Brain pericyte (primary cell): ENCODE results near the gene MAP1LC3A.

Source experiments
- DNase-seq: peaks from one replicate; pipeline ENCODE4 v3.0.0-alpha.2; 2012; ENCODE audit warnings: low read depth, low spot score

The MAP1LC3A gene

DNA sequence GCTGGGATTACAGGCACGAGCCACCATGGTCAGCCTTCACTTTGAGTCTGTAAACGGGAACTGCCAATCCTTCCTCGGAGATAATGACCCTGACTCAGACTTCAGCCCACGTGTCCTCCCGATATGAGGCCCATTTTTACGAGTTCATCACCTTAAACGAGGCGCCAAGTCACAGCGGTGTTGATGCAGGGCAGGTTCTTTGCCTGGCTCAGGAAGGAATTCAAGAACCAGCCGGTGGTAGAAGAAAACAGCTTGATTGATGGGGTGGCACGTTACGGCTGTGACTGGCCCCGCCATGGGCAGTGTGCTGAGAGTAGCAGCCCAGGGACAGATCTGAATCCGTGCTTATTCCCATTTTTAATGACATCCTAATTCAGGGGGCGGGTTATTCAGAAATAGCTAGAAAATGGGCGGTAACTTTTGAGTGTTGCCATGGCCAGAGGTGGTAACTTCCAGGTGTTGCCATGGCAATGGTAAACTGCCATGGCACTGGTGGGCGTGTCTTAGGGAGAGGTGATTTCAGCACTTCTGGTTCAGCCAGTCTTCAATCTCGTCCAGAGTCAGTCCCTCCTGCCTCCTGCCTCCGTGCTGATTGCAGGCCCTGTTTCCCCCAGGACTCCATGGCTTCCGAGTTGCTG lies 9.1 kb upstream of the MAP1LC3A start:
- DNase-seq: no peak

DNA sequence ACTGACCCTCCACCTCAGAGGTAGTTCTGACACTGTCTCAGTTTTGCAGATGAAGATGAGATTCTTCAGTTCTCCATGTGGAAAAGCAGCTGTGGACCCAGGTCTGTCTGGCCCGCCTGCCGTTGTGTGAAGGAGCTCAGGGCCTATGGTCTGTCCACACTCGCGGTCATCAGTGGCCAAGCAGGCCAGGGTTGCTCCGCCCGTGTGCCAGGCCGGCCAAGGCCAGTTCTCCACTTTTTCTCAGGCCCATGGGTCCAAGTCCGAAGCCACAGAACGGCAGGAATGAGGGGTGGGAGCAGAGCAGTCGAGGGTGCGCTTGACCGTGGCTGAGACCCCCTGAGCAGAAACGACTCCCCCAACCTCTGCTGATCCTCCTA lies 8.6 kb upstream of the MAP1LC3A start:
- DNase-seq: no peak

DNA sequence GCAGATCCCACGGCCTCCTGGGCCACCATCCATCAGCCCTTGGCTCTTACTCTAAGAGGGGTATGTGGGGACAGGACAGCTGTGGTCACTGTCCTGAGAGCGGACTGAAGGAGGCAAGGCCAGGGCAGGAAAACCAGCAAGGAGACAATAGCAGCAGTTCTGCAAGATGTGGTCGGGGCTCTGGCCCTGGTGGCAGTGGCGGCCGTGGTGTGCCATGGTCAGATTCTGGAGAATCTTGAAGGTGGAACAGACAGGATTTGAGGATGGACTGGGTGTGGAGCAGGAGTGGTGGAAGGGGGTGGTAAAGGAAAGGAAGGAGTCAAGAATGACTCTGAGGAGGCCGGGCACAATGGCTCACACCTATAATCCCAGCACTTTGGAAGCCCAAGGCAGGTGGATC lies 5.9 kb upstream of the MAP1LC3A start:
- no peak for DNase-seq

DNA sequence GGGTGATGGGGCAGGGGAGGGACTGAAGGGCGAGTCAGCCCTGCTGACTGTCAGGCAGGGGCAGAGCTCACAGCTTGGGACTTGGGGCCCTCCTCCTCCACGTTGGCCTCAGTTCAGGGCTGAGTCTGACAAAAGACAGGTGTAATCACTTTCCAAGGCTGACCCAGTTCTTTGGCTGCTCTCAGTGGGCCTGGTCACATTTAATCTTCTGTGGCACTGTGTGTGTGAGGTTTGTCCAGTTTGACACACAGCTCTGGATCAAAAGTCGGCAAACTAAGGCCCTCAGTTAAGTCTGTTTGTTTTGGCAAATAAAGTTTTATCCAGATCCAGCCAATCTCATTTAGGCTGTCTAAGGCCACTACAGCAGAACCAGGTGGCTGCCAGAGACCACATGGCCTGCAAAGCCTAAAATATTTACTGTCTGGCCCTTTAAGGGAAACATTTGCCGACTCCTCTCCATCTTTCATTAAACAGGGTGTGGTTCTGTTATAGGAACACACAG lies 5.1 kb upstream of the MAP1LC3A start:
- DNase-seq: no peak

DNA sequence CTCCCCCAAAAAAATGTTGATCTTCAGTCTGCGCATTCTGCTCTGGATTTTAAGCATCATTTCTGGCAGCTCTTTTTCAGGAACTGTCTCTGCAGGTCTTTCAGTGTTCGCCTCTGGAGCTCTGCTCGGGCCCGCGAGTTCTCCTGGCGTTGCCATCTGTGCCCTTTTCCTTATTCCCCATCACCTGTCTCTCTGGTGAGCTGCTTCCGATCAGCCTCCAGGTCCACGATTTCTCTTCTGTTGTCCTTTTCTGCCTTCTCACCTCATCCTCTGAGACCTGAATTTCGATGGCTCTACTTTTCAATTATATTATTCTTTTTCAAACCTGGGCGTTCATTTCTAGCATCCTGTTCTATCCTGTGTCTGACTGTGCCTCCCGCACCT lies 590 bp upstream of the MAP1LC3A start:
- DNase-seq: no peak

DNA sequence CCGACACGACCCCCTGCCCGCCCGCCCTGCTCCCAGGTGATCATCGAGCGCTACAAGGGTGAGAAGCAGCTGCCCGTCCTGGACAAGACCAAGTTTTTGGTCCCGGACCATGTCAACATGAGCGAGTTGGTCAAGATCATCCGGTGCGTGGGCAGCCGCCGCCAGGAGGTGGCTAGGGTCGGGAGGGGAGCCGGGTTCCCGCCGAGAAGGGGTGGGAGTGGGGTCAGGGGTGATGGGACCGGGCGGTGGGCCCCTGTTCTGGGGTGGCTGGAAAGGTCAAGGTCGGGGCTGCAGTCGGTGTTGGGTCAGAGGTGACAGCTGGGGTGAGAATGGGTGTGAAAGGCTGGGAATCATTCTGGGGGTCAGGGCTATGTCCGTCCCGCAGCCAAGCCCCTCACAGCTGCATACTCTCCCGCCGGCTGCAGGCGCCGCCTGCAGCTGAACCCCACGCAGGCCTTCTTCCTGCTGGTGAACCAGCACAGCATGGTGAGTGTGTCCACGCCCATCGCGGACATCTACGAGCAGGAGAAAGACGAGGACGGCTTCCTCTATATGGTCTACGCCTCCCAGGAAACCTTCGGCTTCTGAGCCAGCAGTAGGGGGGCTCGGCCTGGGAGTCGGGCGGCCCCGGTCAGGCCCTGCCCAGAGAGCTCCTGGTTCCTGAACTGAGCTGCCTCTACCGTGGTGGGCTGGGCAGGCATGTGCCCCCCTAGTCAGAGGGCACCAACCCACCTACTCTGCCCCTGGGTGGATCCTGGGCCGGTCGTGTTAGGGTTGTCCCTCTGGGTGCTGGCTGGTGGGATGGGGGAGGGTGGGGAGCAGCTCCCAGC lies 1.0 kb downstream of the MAP1LC3A start:
- no peak for DNase-seq

DNA sequence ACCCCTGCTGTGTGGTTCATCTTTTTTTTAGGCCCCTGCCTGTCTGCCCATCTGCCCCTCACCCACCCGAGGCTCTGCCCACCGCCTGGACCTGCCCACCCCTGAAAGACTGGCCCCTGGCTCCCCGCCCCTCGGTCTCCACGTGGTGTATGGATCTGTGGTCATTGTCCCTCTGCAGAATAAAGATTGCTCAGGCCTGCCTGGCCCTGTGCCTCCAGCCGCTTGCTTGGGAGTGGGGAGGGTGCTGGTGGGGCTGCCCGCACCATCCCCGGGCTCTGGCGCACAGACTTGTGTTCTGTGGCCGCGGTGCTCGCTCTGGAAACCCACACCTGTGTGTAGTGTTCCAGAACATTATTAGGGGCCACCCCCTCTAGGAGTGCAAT lies 1.6 kb downstream of the MAP1LC3A start:
- DNase-seq: no peak

DNA sequence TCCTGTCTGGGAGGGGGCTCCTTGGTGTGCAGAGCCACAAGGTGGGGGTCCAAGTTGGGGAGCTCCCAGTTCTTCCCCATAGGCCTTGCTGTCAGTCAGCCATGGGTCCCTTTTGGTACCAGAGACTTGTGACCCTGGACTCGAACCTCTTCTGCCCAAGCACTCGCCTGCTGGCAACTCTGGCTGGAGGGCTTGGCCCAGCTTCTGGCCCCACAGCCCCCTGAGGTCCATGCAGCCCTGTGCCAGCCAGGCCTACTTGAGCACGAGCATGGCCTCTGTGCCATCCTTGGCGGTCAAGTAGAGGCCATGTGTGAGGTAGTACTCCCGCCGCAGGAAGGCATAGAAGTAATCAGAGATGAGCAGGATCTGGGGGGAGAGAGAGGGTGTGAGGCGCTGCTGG lies 2.1 kb downstream of the MAP1LC3A start:
- no peak for DNase-seq

DNA sequence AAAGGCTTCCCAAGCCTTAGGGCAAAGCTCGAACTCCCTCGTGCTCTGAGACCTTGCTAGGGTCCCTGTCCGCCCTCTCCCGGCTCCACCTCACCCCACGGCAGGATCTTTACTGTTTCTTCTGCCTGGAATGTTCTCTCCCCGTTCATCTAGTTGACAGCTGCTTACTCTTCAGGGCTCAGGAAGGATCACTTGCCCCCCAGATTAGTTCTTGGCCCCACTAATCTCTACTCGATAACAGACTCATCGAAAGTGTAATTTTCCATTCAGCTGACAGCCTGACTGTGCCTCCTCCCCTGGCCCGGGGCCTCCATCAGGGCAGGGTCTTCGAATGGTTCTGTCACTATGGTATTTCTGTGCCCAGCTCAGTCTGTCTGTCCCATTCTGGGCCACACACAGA lies 3.1 kb downstream of the MAP1LC3A start:
- DNase-seq: no peak

DNA sequence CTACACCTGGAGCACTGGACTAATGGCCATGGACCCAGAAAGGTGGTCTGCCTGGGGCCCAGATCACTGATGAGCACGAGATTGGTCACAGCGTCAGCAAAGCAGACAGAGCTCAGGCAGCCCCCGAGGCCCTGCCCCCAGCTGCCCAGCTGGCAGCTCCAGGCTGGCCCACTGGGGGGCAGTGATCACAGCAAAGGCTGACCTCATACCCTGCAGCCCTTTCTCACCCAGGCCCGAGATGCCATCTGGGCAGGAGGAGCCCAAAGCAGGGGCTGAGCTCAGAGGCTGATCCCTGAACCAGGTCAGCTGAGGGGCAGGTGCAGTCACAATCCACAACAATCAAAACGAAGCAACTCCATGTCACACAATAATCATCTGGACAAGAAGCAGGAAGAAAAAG lies 4.1 kb downstream of the MAP1LC3A start:
- DNase-seq: no peak

DNA sequence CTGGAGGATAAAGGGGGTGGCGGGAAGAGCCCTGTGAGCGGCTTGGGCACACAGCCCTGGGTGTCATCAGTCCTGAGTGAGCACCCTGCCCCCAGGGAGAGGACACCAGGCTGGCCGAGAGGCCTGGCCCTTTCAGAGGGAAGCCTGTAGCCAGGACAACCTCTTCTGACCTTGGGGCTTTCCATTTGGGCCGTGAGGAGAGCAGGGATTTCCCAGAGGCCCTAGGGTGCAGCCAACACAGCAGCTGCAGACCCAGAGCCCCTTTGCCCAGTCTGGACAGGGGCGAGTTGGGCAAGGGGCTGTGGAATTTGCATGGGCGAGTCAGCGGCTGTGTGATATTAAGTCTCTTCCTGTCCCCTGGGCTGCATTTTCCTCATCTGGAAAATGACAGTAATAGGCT lies 6.3 kb downstream of the MAP1LC3A start:
- DNase-seq: no peak

DNA sequence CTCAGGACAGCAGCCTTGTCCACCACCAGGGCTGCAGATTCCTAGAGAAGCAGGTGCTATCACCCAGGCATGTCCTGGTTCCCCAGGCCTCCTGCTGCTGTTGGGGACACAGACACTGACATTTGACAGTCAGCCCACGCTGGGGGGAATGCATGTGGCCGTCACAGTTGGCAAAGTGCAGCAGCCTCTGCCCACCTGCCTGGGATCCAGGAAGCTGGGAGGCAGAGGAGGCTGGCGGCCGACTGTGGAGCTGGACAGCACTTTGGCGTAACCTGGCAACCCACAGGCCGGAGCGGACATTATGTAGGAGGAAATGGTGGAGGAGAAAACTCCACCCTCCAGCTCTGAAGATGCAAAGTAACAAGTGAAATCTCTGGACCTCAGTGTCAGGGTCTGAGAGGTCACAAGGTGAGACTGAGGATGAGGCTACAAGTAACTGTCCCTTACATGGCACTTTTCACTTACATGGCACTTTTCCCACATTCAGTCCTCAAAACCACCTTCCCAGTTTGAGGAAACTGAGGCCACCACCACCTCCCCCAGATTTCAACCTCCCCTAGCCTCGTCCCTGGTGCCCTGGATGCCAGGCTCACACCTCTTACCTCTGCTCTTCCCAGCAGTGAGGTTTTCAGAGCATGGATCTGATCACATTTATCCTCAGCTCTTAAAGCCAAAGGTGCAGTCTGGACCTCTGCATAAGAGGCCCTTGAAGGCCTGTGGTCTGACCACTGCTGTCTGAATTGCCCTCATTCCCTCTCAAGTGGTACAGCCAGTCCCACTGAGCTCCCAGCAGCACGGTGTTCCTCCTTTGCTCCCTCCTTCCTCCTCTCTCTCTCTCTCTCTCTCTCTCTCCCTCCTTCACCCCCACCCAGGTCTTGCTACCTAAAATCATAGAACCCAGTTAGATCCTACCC lies 8.7 kb downstream of the MAP1LC3A start:
- no peak for DNase-seq

DNA sequence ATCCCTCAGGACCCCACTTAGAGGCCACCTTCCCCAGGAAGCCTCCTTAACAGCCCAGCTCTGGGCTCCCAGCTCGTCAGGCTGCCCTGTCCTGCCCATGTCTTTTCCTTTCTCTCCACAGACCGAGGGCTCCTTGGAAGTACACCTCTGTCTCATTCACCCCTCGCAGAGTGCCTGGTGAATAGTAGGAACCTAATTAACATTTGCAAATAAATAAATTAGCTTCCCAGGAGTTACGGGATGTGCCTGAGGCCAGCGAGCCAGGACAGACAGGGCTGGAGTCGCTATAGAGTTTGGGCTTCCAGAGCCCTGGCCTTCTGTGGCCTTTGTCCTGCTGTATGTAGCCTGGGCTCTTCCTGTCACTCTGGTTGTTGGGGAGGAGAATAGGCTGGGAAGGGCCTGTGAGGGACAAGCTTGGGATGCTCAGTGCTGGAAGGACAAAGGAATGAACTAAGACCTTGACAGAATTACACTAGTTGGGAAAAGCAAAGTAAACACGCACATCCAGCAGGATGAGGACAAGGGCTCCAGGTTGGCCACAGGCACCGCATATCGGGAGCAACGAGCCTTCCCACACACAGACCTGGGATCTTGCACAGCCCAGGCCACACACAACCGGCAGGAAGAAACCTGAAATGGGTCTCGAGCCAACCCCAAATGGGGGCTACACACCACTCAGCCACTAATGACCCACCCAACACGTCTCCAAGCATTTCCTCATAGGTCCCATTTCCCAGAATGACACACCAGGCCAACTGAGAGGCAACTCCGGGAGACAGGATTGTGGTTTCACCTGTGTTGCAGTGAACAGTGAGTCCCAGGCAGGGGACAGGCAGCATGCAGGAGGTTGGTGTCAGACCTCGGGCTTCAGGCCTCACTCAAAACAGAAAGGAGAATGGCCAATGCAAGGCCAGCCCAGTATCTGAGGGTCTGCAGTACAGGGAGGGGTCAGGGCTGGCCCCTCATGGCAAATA lies 9.7 kb downstream of the MAP1LC3A start:
- DNase-seq: no peak

DNA sequence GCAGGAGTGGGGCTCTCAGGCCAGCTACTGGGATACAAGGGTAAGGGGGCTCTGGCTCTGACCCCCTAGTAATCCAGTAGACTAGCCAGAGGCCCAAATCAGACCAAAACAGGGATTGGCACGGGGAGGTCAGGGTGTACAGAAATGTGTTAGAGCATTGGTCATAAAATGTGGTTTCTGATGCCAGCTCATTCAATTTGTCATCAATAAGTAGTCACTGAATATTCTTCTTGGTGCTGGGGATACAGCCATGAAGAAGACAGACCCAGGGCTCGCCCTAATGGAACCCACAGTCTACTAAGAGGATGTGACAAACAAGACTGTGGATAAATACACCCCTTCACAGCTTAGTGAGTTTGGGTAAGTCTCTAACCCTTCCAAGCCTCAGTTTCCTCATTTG lies 11.1 kb downstream of the MAP1LC3A start:
- DNase-seq: no peak

DNA sequence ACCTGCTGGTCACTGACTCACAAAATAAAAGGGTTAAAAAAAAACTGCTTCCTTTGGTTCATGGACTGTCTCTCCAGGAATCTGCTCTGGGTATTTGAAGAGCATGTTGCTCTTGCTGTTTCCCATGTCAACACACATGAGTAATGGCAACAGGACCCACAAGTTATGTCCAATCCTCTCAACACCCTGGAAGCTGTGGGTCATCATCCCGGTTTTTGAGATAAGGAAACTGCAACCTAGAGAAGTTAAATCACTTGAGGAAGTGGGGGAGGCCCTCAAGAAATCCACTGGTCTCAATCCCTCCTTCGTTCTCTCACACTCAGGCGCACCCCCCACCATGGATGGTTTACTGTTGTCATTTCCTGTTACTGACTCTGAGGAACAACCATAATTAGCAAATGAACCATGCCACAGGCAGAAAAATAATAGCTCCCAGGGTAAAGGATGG lies 12.4 kb downstream of the MAP1LC3A start:
- DNase-seq: no peak

DNA sequence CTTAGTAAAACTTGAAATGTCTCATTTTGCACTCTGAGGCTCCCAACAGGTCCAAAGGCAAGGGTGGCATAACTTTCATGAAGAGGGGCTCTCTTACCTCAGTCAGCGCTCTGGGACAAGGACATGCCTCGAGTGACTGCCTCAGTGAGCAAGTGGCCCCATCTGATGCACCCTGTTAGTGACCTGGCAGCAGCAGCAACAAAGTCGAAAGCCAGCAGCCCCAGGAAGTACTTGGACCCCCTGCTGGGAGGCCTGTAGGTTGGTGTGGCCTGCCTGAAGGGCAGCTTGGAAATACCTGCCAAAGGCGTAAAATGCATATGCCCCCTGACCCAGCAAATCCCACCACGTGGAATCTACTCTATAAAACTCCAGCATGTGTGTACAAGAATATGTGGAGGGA lies 13.2 kb downstream of the MAP1LC3A start:
- DNase-seq: no peak

DNA sequence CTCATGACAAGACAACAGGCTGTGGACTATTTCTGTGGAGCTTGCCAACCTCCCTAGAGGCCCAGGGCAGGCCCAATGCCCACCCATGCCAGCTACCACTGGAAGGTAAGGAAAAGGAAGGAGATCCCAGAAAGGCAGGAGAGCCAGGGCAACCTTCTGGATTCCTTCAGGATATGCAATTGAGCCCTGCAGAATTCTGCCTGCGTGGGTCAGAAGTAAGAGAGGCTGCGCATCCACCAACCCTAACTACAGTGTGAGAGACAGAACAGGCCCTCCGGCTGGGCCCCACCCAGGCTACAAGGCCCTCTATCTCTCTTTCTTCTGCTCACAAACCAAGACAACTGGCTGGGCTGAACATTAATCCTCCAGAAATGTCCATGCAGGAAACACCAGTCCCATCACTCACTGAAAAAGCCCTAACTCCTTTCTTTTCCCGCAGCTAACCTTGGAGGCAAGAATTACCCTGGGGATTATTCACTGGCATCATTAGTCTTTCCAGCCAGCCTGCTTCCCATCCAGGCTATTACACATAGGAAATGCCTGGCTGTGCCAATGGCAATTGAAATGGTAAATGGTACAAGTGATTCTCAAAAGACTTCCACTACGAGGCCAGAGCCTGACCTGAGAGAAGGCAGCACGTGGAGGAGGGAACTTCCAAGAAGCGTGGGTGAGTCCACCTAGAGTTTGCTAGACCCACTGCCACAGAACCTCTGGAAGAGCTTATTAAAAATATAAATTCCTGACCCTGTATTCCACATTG lies 15.2 kb downstream of the MAP1LC3A start:
- DNase-seq: no peak

DNA sequence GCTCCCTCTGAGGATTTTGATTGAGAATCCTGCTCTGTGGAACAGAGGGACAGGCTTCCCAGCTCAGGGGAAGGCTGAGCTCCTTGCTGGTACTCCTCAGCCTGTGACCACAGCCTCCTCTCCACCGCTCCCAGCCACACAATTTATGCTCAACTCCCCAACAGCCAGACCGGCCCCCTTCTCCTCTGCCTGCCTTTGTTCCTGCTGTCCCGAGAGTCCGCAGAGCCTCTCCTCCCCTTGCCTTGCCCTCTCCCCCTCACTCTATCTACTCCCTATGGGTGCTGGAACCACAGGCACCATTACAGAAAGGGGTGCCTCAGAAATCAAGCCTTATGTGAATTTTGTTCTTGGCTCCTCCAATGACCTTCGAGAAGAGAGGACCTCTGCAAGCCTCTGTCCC lies 15.9 kb downstream of the MAP1LC3A start:
- DNase-seq: no peak

DNA sequence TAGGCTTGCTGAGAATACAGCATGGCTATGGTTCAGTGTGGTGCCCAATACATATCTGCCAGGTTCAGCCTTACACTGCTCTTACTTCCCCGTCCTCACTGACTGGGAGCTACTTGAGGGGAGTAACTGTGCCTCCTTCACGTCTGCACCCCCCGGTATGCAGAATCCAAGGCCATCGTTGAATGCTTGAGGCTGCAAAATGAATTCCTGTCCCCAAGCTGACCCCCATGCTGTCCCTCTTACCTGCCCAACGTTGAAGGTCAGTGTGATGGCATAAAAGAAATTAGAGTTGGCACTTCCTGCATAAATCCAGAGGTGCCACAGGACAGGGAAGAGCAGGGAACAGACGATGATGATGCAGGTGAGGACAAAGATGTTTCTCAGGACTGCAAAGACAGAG lies 16.3 kb downstream of the MAP1LC3A start:
- DNase-seq: no peak

DNA sequence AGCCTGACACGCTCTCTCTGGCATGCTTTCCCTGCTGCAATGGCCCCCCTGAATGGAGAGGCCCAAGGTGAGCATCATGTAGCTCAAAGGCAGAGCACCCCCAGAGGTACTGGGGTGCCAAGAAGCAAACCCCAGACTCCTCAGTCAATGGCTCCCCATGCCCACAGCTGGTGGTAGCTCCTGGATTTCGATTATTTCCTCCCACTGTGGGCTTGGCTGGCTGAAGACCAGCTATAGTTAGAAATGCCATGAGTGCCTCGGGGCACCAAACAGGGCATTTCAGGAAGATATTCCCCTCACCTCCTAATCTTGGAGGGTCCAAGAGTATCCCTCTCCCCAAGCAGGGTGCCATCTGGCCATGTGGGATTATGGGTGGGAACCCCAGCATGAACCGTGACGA lies 16.8 kb downstream of the MAP1LC3A start:
- no peak for DNase-seq
